Activated B cell treated with CpG ODN at 0.5 μM for 24 hours (primary cell): ENCODE results near the gene TMEM132D. TPM values are rescaled to one million over a fixed set of nuclear protein-coding genes. Genes with fewer than 3 reads are reported as not detected.

ENCODE experiments used
- ATAC-seq: fragments of 200-7000 bp; cut with Tn5 transposase; one replicate; pipeline ENCODE4 v1.10.0; 2021; ENCODE audit warnings: low read depth, mild to moderate bottlenecking, moderate library complexity
- CTCF ChIA-PET: fragments of 350-600 bp; sonication (Branson Sonifier 250); formaldehyde crosslinking; loops from one replicate; lab custom pipeline; 2021; ENCODE audit warnings: antibody characterized with exemption; lab: Charles Lee
- POLR2A ChIA-PET: fragments of 350-600 bp; sonication (Branson Sonifier 250); formaldehyde crosslinking; loops from one replicate; lab custom pipeline; 2021; ENCODE audit warnings: antibody characterized with exemption; lab: Charles Lee
- DNase-seq: peaks from one replicate; pipeline ENCODE4 v3.0.0; 2022
- H3K27ac Mint-ChIP-seq: one replicate; pipeline ENCODE4 v1.8.0; 2020; ENCODE audit warnings: mixed read lengths
- H3K27me3 Mint-ChIP-seq: one replicate; pipeline ENCODE4 v1.8.0; 2021; ENCODE audit warnings: mixed read lengths
- H3K36me3 Mint-ChIP-seq: one replicate; pipeline ENCODE4 v1.8.0; 2021; ENCODE audit warnings: low read depth, mixed read lengths
- H3K4me1 Mint-ChIP-seq: one replicate; pipeline ENCODE4 v1.8.0; 2021; ENCODE audit warnings: mixed read lengths
- H3K4me3 Mint-ChIP-seq: one replicate; pipeline ENCODE4 v1.8.0; 2020; ENCODE audit warnings: mild to moderate bottlenecking, mixed read lengths
- H3K9me3 Mint-ChIP-seq: one replicate; pipeline ENCODE4 v1.8.0; 2020; ENCODE audit warnings: mixed read lengths
- intact Hi-C: fragments of 100-400 bp; cut with micrococcal nuclease; formaldehyde crosslinking; loops from one replicate; pipeline ENCODE4 v1.15.1; 2024
- total RNA-seq: library from RNA; stranded (reverse); gene quantifications from 2 replicates; pipeline ENCODE4 v1.2.3, GENCODE V29; 2022
- TF ChIP-seq, protein P1 (sequence below): fragments of 200-600 bp; IDR thresholded peaks from one replicate; pipeline ENCODE4 v1.8.0; 2022; ENCODE audit warnings: antibody characterized with exemption, mild to moderate bottlenecking

TMEM132D gene
- total RNA-seq, 1 donor from 2014 or later: not detected

DNA sequence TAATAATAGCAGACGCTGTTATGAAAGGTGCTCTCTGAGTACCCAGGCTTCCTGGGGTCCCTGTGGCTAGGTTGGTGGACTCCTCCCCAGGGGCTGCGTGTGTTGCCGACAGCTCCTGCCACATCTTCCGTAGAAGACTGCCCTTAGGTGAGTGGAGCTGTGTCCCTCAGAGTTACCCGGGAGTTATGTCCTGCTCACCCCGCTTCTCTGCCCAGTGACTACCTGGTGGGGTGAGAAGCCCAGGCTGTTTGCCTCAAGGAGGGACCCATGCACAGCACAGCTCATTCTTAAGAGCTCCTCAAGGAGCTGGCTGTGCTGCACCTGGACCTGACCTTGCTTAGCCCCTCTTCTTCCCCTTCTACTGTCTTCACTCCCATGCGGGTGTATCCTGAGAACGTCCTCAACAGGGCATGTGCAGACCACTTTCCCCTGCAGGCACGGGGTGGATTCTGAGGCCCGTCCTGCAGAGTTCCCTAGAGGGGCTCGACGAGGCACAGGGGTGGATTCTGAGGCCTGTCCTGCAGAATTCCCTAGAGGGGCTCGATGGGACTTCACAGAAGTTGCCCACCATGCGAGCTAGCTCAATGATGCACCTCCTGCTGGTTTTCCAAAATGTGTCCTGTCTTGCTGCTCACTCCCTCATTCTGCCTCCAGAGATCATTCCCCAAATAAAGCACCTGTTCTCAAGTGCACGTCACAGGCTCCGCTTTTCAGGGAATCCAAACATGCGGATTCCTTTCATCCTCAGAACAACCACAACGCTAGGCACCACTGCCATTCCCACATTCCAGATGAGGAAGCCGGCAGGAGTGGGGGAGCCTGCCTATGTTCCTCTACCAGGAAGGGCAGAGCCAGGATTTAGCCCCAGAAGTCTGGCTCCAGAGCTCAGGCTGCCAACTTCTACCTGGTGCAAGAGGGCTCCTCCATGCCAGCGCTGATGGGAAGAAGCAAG lies 818.7 kb downstream of the TMEM132D start:
- no peak for ATAC-seq
- intact Hi-C loops: no loop called here

DNA sequence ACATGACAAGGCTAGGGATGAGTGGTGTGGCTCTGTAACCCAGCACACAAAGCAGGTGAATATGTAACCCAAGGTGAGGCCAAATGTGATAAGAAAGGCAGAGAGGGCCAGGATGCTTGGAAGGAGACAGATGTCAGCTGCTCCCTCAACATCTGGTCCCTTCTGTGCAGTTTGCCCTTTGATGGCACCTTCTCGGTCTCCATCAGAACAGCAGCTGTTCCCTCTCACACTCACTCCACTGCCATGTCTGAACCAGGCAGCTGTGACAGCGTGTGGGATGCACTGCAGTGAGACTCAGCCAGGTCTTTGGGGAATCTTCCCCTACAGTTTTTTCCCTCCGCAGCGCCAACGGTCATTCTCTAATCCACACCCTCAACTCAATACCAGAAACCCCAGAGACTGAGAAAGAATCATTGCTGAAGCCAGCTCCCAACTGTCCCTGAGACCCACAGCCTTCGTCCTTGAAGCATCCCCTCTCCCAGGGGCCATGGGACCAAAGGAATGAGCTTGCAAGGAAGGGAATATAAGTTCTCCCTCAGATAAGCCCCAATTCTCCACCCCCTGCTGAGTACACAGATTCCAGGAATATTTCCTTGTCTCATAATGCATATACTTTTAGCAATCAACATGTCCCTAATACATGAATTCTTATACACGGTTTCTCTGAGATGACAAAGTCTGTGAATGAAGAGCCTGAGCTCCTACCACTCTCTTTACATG lies 820.5 kb downstream of the TMEM132D start:
- DNase-seq (no peak), ATAC-seq (no peak)
- Mint-ChIP-seq H3K27ac (no peak overlapping the region), H3K4me1 (no peaks in the 10 kb centered on the region), H3K9me3 (no peaks in the 10 kb centered on the region), H3K27me3 (no peaks in the 10 kb centered on the region), H3K4me3 (no peak overlapping the region), H3K36me3 (no peaks in the 10 kb centered on the region)
- ChIA-PET POLR2A (no interaction called here), CTCF (no interaction called here)
- intact Hi-C loops: no loop called here
- TF ChIP-seq, protein P1, sequence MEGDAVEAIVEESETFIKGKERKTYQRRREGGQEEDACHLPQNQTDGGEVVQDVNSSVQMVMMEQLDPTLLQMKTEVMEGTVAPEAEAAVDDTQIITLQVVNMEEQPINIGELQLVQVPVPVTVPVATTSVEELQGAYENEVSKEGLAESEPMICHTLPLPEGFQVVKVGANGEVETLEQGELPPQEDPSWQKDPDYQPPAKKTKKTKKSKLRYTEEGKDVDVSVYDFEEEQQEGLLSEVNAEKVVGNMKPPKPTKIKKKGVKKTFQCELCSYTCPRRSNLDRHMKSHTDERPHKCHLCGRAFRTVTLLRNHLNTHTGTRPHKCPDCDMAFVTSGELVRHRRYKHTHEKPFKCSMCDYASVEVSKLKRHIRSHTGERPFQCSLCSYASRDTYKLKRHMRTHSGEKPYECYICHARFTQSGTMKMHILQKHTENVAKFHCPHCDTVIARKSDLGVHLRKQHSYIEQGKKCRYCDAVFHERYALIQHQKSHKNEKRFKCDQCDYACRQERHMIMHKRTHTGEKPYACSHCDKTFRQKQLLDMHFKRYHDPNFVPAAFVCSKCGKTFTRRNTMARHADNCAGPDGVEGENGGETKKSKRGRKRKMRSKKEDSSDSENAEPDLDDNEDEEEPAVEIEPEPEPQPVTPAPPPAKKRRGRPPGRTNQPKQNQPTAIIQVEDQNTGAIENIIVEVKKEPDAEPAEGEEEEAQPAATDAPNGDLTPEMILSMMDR: no peak

More for the DNA sequence above, 818.7 kb downstream of the TMEM132D start:
- Mint-ChIP-seq H3K27me3 (no peaks in the 10 kb centered on the region), H3K27ac (no peak overlapping the region), H3K4me3 (no peak overlapping the region), H3K4me1 (no peaks in the 10 kb centered on the region), H3K36me3 (no peaks in the 10 kb centered on the region), H3K9me3 (no peaks in the 10 kb centered on the region)
- CTCF ChIA-PET: no interaction called here
- no peak for DNase-seq
- TF ChIP-seq, protein P1: no peak
- POLR2A ChIA-PET: no interaction called here

DNA sequence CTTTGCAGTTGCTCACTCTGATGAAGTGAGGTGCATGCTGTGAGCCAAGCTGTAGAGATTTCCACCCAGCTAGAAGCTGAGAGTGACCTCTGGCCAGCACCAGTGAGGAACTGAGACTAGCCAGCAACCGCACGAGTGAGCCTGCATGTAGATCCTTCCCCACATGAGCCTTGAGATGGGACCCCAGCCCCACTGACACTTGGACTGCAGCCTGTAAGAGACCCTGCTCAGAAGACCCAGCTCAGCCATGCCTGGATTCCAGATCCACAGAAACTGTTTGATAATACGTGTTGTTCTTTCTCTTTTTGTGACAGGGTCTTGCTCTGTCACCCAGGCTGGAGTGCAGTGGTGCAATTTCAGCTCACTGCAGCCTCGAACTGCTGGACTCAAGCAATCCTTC lies 821.4 kb downstream of the TMEM132D start:
- Mint-ChIP-seq H3K4me1 (no peaks in the 10 kb centered on the region), H3K9me3 (no peaks in the 10 kb centered on the region), H3K36me3 (no peaks in the 10 kb centered on the region), H3K27me3 (no peaks in the 10 kb centered on the region), H3K4me3 (no peak overlapping the region), H3K27ac (no peak overlapping the region)
- TF ChIP-seq, protein P1: no peak
- ChIA-PET POLR2A (no interaction called here), CTCF (no interaction called here)
- DNase-seq (no peak), ATAC-seq (no peak)
- intact Hi-C loops: no loop called here

DNA sequence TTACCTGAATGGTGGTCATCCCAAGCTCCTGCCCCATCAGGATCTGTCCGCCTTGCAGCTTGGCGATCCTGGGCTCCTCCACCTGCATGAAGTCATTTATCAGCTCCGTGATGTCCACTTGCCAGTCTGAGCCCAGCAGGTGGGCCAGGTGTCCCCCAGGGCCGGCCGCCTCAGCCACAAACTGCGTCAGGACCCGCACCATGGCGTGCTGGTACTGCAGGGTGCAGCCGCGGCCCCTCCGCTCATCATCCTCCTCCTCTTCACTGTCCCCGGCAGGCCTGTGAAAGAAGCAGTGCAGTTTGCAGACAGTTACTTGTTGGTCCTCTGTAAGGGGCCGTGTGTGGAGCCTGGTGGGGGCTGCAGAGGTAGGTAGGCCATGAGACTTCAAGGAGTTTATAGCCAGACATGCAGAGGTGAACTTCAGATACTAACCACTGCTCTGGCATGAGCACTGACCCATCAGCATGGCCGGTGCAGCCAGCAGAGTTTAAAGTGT lies 822.0 kb downstream of the TMEM132D start:
- H3K36me3 Mint-ChIP-seq: no peaks in the 10 kb centered on the region
- no peaks in the 10 kb centered on the region for H3K4me1 Mint-ChIP-seq
- POLR2A ChIA-PET: no interaction called here
- intact Hi-C loops: no loop called here
- TF ChIP-seq, protein P1: no peak
- no peak overlapping the region for H3K27ac Mint-ChIP-seq
- no peak for DNase-seq
- H3K27me3 Mint-ChIP-seq: no peaks in the 10 kb centered on the region
- H3K4me3 Mint-ChIP-seq: no peak overlapping the region
- ATAC-seq: no peak
- CTCF ChIA-PET: no interaction called here
- no peaks in the 10 kb centered on the region for H3K9me3 Mint-ChIP-seq

DNA sequence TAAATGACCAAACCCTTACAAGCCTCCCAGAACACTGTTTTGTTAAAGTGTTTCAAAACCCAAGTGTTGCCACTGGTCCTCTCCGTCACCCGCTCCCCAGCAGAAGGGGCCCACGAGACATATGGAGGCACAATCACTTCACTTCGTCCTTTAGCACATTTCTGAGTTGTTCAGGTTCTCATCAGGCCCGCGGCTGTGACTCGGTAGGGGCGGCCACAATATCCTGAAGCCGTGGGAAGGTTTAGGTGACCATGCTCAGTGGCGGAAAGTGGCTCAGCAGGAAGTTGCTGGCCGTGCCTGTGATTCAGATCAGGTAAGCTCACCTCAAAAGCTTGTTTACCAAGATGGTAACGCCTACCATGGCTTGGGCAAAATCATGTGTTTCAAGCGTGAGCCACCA lies 823.0 kb downstream of the TMEM132D start:
- Mint-ChIP-seq H3K4me3 (no peak overlapping the region), H3K27me3 (no peaks in the 10 kb centered on the region), H3K4me1 (no peaks in the 10 kb centered on the region), H3K36me3 (no peaks in the 10 kb centered on the region), H3K27ac (no peak overlapping the region), H3K9me3 (no peaks in the 10 kb centered on the region)
- intact Hi-C loops: no loop called here
- ATAC-seq: no peak
- CTCF ChIA-PET: no interaction called here
- TF ChIP-seq, protein P1: no peak
- POLR2A ChIA-PET: no interaction called here
- DNase-seq: no peak
